Measurements from ENCODE around the gene CDH24. TPM values are rescaled to one million over a fixed set of nuclear protein-coding genes. Genes with fewer than 3 reads are reported as not detected.

The CDH24 gene
- total and polyA plus RNA-seq, 9 of the 15 experiments (the other 6 are each of a cell fraction or from before 2014, with no cell fraction given) = 0.04 to 16.2 (median 4.9) TPM

- no peak for TF ChIP-seq HNRNPK (IDR thresholded peaks at IDR 0.05; ENCODE audit: low read depth, low read length, poor library complexity, severe bottlenecking)
- TF ChIP-seq, protein P1, sequence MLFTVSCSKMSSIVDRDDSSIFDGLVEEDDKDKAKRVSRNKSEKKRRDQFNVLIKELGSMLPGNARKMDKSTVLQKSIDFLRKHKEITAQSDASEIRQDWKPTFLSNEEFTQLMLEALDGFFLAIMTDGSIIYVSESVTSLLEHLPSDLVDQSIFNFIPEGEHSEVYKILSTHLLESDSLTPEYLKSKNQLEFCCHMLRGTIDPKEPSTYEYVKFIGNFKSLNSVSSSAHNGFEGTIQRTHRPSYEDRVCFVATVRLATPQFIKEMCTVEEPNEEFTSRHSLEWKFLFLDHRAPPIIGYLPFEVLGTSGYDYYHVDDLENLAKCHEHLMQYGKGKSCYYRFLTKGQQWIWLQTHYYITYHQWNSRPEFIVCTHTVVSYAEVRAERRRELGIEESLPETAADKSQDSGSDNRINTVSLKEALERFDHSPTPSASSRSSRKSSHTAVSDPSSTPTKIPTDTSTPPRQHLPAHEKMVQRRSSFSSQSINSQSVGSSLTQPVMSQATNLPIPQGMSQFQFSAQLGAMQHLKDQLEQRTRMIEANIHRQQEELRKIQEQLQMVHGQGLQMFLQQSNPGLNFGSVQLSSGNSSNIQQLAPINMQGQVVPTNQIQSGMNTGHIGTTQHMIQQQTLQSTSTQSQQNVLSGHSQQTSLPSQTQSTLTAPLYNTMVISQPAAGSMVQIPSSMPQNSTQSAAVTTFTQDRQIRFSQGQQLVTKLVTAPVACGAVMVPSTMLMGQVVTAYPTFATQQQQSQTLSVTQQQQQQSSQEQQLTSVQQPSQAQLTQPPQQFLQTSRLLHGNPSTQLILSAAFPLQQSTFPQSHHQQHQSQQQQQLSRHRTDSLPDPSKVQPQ (CRISPR knock-in tag; IDR thresholded peaks at IDR 0.05; ENCODE audit: borderline replicate concordance) = no peak
- no peak for TF ChIP-seq DIDO1 (tag; IDR thresholded peaks at IDR 0.05; ENCODE audit: low read depth)
- TF ChIP-seq SNIP1 (IDR thresholded peaks at IDR 0.05; ENCODE audit: low read depth) = no peak
- no peak for TF ChIP-seq BDP1 (IDR thresholded peaks at IDR 0.05; ENCODE audit: insufficient read depth, insufficient read length)
- TF ChIP-seq, protein P2, sequence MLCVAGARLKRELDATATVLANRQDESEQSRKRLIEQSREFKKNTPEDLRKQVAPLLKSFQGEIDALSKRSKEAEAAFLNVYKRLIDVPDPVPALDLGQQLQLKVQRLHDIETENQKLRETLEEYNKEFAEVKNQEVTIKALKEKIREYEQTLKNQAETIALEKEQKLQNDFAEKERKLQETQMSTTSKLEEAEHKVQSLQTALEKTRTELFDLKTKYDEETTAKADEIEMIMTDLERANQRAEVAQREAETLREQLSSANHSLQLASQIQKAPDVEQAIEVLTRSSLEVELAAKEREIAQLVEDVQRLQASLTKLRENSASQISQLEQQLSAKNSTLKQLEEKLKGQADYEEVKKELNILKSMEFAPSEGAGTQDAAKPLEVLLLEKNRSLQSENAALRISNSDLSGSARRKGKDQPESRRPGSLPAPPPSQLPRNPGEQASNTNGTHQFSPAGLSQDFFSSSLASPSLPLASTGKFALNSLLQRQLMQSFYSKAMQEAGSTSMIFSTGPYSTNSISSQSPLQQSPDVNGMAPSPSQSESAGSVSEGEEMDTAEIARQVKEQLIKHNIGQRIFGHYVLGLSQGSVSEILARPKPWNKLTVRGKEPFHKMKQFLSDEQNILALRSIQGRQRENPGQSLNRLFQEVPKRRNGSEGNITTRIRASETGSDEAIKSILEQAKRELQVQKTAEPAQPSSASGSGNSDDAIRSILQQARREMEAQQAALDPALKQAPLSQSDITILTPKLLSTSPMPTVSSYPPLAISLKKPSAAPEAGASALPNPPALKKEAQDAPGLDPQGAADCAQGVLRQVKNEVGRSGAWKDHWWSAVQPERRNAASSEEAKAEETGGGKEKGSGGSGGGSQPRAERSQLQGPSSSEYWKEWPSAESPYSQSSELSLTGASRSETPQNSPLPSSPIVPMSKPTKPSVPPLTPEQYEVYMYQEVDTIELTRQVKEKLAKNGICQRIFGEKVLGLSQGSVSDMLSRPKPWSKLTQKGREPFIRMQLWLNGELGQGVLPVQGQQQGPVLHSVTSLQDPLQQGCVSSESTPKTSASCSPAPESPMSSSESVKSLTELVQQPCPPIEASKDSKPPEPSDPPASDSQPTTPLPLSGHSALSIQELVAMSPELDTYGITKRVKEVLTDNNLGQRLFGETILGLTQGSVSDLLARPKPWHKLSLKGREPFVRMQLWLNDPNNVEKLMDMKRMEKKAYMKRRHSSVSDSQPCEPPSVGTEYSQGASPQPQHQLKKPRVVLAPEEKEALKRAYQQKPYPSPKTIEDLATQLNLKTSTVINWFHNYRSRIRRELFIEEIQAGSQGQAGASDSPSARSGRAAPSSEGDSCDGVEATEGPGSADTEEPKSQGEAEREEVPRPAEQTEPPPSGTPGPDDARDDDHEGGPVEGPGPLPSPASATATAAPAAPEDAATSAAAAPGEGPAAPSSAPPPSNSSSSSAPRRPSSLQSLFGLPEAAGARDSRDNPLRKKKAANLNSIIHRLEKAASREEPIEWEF (CRISPR knock-in tag; IDR thresholded peaks at IDR 0.05) = no peak
- peak in 1 of 2 experiments; percentile 72; a peak in 1 of 4 replicates for TF ChIP-seq RCOR1 (IDR thresholded peaks at IDR 0.05; ENCODE audit: borderline replicate concordance in 1 of 2, low read depth in 2 of 2, low read length in 2 of 2)
- TF ChIP-seq, protein P3, sequence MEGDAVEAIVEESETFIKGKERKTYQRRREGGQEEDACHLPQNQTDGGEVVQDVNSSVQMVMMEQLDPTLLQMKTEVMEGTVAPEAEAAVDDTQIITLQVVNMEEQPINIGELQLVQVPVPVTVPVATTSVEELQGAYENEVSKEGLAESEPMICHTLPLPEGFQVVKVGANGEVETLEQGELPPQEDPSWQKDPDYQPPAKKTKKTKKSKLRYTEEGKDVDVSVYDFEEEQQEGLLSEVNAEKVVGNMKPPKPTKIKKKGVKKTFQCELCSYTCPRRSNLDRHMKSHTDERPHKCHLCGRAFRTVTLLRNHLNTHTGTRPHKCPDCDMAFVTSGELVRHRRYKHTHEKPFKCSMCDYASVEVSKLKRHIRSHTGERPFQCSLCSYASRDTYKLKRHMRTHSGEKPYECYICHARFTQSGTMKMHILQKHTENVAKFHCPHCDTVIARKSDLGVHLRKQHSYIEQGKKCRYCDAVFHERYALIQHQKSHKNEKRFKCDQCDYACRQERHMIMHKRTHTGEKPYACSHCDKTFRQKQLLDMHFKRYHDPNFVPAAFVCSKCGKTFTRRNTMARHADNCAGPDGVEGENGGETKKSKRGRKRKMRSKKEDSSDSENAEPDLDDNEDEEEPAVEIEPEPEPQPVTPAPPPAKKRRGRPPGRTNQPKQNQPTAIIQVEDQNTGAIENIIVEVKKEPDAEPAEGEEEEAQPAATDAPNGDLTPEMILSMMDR (IDR thresholded peaks at IDR 0.05 in 2 of 3, conservative IDR thresholded peaks at IDR 0.05 in 1 of 3; ENCODE audit: insufficient read depth in 2 of 3, low read depth in 1 of 3, low read length in 3 of 3) = peak; percentile 99 to 100 (median 100)
- no peak; the same call in 1 of the 2 replicates for TF ChIP-seq RAD51 (IDR thresholded peaks at IDR 0.05; ENCODE audit: borderline replicate concordance, low read depth)
- TF ChIP-seq TEAD1 (CRISPR knock-in tag; IDR thresholded peaks at IDR 0.05) = no peak; a peak in 1 of 4 replicates
- TF ChIP-seq NFE2L1 (tag; IDR thresholded peaks at IDR 0.05; ENCODE audit: borderline replicate concordance, low read depth) = no peak
- TF ChIP-seq SMARCE1 (IDR thresholded peaks at IDR 0.05) = no peak
- TF ChIP-seq, protein P4, sequence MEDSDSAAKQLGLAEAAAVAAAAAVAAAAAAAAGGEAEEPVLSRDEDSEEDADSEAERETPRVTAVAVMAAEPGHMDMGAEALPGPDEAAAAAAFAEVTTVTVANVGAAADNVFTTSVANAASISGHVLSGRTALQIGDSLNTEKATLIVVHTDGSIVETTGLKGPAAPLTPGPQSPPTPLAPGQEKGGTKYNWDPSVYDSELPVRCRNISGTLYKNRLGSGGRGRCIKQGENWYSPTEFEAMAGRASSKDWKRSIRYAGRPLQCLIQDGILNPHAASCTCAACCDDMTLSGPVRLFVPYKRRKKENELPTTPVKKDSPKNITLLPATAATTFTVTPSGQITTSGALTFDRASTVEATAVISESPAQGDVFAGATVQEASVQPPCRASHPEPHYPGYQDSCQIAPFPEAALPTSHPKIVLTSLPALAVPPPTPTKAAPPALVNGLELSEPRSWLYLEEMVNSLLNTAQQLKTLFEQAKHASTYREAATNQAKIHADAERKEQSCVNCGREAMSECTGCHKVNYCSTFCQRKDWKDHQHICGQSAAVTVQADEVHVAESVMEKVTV (CRISPR knock-in tag; IDR thresholded peaks at IDR 0.05) = peak; percentile 57
- no peak for TF ChIP-seq ZNF12 (CRISPR knock-in tag; IDR thresholded peaks at IDR 0.05)
These were observed 11.6 kb upstream of the CDH24 start (continued) for GRCh38 chr14:23068789-23069412.
